Endodermal cell (in vitro differentiated cells): ENCODE measurements around the gene SP3. TPM values are rescaled to one million over a fixed set of nuclear protein-coding genes. Genes with fewer than 3 reads are reported as not detected.

ENCODE experiments used
- DNase-seq: peaks from one replicate; pipeline ENCODE4 v3.0.0-alpha.2; 2017
- H3K27ac ChIP-seq: 2 replicates; pipeline ENCODE4 v1.5.1; 2013; ENCODE audit warnings: mild to moderate bottlenecking, low read depth, low read length, moderate library complexity
- H3K27me3 ChIP-seq: 2 replicates; pipeline ENCODE4 v1.6.1; 2013; ENCODE audit warnings: mild to moderate bottlenecking, low read length, moderate library complexity; ENCODE audit not compliant: insufficient read depth, control insufficient read depth, poor library complexity, severe bottlenecking
- H3K36me3 ChIP-seq: 2 replicates; pipeline ENCODE4 v1.7.0; 2013; ENCODE audit warnings: mild to moderate bottlenecking, low read length, moderate library complexity; ENCODE audit not compliant: control insufficient read depth, insufficient read depth
- H3K4me1 ChIP-seq: one replicate; pipeline ENCODE4 v1.7.0; 2013; ENCODE audit warnings: low read length; ENCODE audit not compliant: control insufficient read depth, insufficient read depth
- H3K4me3 ChIP-seq: 2 replicates; pipeline ENCODE4 v1.5.1; 2013; ENCODE audit warnings: mild to moderate bottlenecking, low read length, moderate library complexity
- H3K9ac ChIP-seq: 2 replicates; pipeline ENCODE4 v1.6.1; 2013; ENCODE audit warnings: mild to moderate bottlenecking, low read length, moderate library complexity; ENCODE audit not compliant: poor library complexity, severe bottlenecking; ENCODE audit errors: extremely low read depth
- H3K9me3 ChIP-seq: 2 replicates; pipeline ENCODE4 v1.6.1; 2013; ENCODE audit warnings: mild to moderate bottlenecking, low read length, moderate library complexity; ENCODE audit not compliant: control insufficient read depth
- H3K27ac Mint-ChIP-seq: 2 replicates; pipeline ENCODE4 v1.8.0; 2020; ENCODE audit warnings: mixed read lengths
- H3K27me3 Mint-ChIP-seq: 2 replicates; pipeline ENCODE4 v1.8.0; 2021; ENCODE audit warnings: mild to moderate bottlenecking, mixed read lengths; ENCODE audit not compliant: insufficient read depth
- H3K36me3 Mint-ChIP-seq: 2 replicates; pipeline ENCODE4 v1.8.0; 2020; ENCODE audit warnings: low read depth, mixed read lengths
- H3K4me1 Mint-ChIP-seq: 2 replicates; pipeline ENCODE4 v1.8.0; 2020; ENCODE audit warnings: mixed read lengths
- H3K4me3 Mint-ChIP-seq: 2 replicates; pipeline ENCODE4 v1.8.0; 2020; ENCODE audit warnings: mild to moderate bottlenecking, moderate library complexity, mixed read lengths
- H3K9me3 Mint-ChIP-seq: 2 replicates; pipeline ENCODE4 v1.8.0; 2020; ENCODE audit warnings: mild to moderate bottlenecking, mixed read lengths
- WGBS, 2 experiments: methylation state at CpG; one replicate each; pipeline versions ENCODE4 v1.1.5 to v1.1.7; 2013; ENCODE audit warnings: missing lambda C conversion rate in 2 of 2, mixed read lengths in 1 of 2; ENCODE audit not compliant: insufficient coverage in 1 of 2, insufficient read length in 1 of 2; 5-methylcytosine and 5-hydroxymethylcytosine counted together
- total RNA-seq, 2 donors: library from RNA; stranded (reverse); fragmentation: NEBNext Ultra II Directional in 1 of 2; extraction: Animal tissue kit (Norgen Biotek cat#: 25700) in 1 of 2; gene quantifications; 2 replicates in 1 of 2; 3 replicates in 1 of 2; pipeline ENCODE4 v1.2.1, GENCODE V29; 2021
- TF ChIP-seq, protein P1 (sequence below): fragments of 200-600 bp; sonication (generic); conservative IDR thresholded peaks from 2 replicates; pipeline ENCODE4 v1.5.0; 2021; ENCODE audit warnings: antibody characterized with exemption, mild to moderate bottlenecking

Gene SP3
- total RNA-seq, 2 donors from 2014 or later, result 80.2 to 83.7 TPM

- Mint-ChIP-seq H3K9me3 (no peaks in the 10 kb centered on the region), H3K4me1 (peaks cover 16% of the 10 kb centered on the region), H3K36me3 (peaks cover 15% of the 10 kb centered on the region), H3K27ac (no peak overlapping the region), H3K4me3 (no peak overlapping the region), H3K27me3 (no peaks in the 10 kb centered on the region)
- H3K9me3 ChIP-seq, result no peaks in the 10 kb centered on the region
- DNase-seq, result no peak
- H3K4me3 ChIP-seq, result no peak overlapping the region
- H3K27ac ChIP-seq, result no peak overlapping the region
- no peaks in the 10 kb centered on the region for H3K4me1 ChIP-seq
- H3K9ac ChIP-seq, result no peak overlapping the region
- no peaks in the 10 kb centered on the region for H3K27me3 ChIP-seq
- peaks cover 25% of the 10 kb centered on the region for H3K36me3 ChIP-seq
- TF ChIP-seq, protein P1, sequence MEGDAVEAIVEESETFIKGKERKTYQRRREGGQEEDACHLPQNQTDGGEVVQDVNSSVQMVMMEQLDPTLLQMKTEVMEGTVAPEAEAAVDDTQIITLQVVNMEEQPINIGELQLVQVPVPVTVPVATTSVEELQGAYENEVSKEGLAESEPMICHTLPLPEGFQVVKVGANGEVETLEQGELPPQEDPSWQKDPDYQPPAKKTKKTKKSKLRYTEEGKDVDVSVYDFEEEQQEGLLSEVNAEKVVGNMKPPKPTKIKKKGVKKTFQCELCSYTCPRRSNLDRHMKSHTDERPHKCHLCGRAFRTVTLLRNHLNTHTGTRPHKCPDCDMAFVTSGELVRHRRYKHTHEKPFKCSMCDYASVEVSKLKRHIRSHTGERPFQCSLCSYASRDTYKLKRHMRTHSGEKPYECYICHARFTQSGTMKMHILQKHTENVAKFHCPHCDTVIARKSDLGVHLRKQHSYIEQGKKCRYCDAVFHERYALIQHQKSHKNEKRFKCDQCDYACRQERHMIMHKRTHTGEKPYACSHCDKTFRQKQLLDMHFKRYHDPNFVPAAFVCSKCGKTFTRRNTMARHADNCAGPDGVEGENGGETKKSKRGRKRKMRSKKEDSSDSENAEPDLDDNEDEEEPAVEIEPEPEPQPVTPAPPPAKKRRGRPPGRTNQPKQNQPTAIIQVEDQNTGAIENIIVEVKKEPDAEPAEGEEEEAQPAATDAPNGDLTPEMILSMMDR, result no peak
- 87 to 96% methylated on average over 4 to 5 of the region's 5 CpGs for WGBS, 2 experiments
Measured at GRCh38 chr2:173934895-173935294, 30.3 kb downstream of the SP3 start.

DNA sequence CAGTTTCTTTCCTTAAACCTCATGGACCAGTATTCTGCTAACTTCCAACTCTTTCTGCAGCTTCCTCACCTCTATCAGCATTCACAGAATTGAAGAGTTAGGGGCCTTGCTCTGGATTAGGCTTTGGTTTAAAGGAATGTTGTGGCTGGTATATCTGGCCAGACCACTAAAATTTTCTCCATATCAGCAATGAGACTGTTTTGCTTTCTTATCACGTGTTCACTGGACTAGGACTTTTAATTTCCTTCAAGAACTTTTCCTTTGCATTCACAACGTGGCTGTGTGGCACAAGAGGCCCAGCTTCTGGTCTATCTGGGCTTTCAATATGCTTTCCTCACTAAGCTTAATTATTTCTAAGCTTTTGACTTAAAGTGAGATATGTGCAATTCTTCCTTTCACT lies 33.4 kb downstream of the SP3 start:
- Histone ChIP-seq H3K4me3 (no peak overlapping the region), H3K9me3 (peaks cover 5% of the 10 kb centered on the region), H3K36me3 (peaks cover 48% of the 10 kb centered on the region), H3K9ac (no peak overlapping the region), H3K4me1 (no peaks in the 10 kb centered on the region), H3K27me3 (no peaks in the 10 kb centered on the region), H3K27ac (no peak overlapping the region)
- TF ChIP-seq, protein P1, result no peak
- H3K27ac Mint-ChIP-seq, result no peak overlapping the region
- no peak overlapping the region for H3K4me3 Mint-ChIP-seq
- peaks cover 36% of the 10 kb centered on the region for H3K36me3 Mint-ChIP-seq
- no peak for DNase-seq
- 95 to 100% methylated on average over 2 of the region's 2 CpGs for WGBS, 2 experiments
- no peaks in the 10 kb centered on the region for H3K9me3 Mint-ChIP-seq
- no peaks in the 10 kb centered on the region for H3K27me3 Mint-ChIP-seq
- no peaks in the 10 kb centered on the region for H3K4me1 Mint-ChIP-seq

DNA sequence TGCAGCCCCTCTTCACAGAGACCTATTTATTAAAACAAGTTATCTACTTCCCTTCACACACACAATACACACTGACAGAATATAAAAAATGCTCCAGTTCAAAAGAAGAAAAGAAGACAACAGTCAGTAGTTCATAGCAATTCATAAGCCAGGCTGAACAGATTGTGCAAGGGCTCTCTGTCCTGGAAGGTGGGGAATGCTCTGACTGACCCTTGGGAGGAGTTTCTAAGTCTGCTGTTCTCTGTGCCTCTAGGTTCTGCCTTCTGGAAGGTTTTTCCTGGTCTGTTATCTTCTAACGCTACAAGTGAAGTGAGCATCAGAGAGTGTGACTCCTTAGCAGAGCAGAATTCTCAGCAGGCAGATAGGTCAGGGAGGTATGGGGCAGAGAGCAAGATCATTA lies 35.7 kb downstream of the SP3 start:
- Mint-ChIP-seq H3K27me3 (no peaks in the 10 kb centered on the region), H3K27ac (no peak overlapping the region), H3K36me3 (peaks cover 36% of the 10 kb centered on the region), H3K4me1 (no peaks in the 10 kb centered on the region), H3K9me3 (no peaks in the 10 kb centered on the region), H3K4me3 (no peak overlapping the region)
- TF ChIP-seq, protein P1, result no peak
- Histone ChIP-seq H3K27me3 (no peaks in the 10 kb centered on the region), H3K9ac (no peak overlapping the region), H3K4me3 (no peak overlapping the region), H3K9me3 (peaks cover 5% of the 10 kb centered on the region), H3K4me1 (no peaks in the 10 kb centered on the region), H3K36me3 (peaks cover 48% of the 10 kb centered on the region), H3K27ac (no peak overlapping the region)
- 80 to 96% methylated on average over 1 of the region's 1 CpG for WGBS, 2 experiments
- no peak for DNase-seq
